HEK293 (cell line): ENCODE measurements around the gene R3HDM2.

ENCODE experiments used
- CTCF ChIA-PET: fragments of 350-600 bp; formaldehyde crosslinking; extraction: SDS; loops from one replicate; lab custom pipeline; 2021; ENCODE audit warnings: antibody characterized with exemption; lab: Yijun Ruan, JAX
- POLR2A ChIA-PET: fragments of 300-600 bp; formaldehyde crosslinking; extraction: SDS; loops from one replicate; lab custom pipeline; 2020; ENCODE audit warnings: antibody characterized with exemption, inconsistent platforms; lab: Yijun Ruan, JAX
- H3K27ac ChIP-seq: fragments of 200-500 bp; sonication (Bioruptor generic); 2 replicates; pipeline ENCODE4 v1.5.1; 2014; ENCODE audit warnings: low read depth, low read length, control low read depth, inconsistent platforms; ENCODE audit errors: extremely low read depth
- H3K36me3 ChIP-seq, 2 experiments: fragments of 200-500 bp in 1 of 2; sonication (Bioruptor generic) in 1 of 2; 1 replicate in 1 of 2; 2 replicates in 1 of 2; pipeline ENCODE4 v1.5.1; 2014 to 2017; ENCODE audit warnings: inconsistent platforms in 2 of 2, low read length in 2 of 2; ENCODE audit not compliant: control insufficient read depth in 2 of 2, insufficient read depth in 1 of 2
- H3K4me1 ChIP-seq: fragments of 200-500 bp; sonication (Bioruptor generic); 2 replicates; pipeline ENCODE4 v1.5.1; 2014; ENCODE audit warnings: mild to moderate bottlenecking, low read length, inconsistent platforms; ENCODE audit not compliant: control insufficient read depth, insufficient read depth
- H3K4me3 ChIP-seq: 2 replicates; pipeline ENCODE4 v1.5.1; 2011; ENCODE audit warnings: low read depth, mild to moderate bottlenecking, control low read depth, low read length, moderate library complexity
- H3K9me3 ChIP-seq: fragments of 200-500 bp; sonication (Bioruptor generic); 2 replicates; pipeline ENCODE4 v1.5.1; 2014; ENCODE audit warnings: low read depth, low read length, inconsistent platforms; ENCODE audit not compliant: control insufficient read depth, insufficient read depth
- EGR2 ChIP-seq: fragments of 450-650 bp; formaldehyde crosslinking; IDR thresholded peaks from 2 replicates; pipeline ENCODE4 v1.5.1; 2016; ENCODE audit warnings: low read depth, missing biosample characterization, missing genetic modification characterization
- GLI4 ChIP-seq: fragments of 450-650 bp; formaldehyde crosslinking; IDR thresholded peaks from 2 replicates; pipeline ENCODE4 v1.5.1; 2016; ENCODE audit warnings: missing biosample characterization, missing genetic modification characterization
- MZF1 ChIP-seq: fragments of 450-650 bp; formaldehyde crosslinking; IDR thresholded peaks from 2 replicates; pipeline ENCODE4 v1.5.1; 2017; ENCODE audit warnings: missing biosample characterization, missing genetic modification characterization, borderline replicate concordance
- REPIN1 ChIP-seq: fragments of 450-650 bp; formaldehyde crosslinking; IDR thresholded peaks from 2 replicates; pipeline ENCODE4 v1.5.1; 2017; ENCODE audit warnings: missing biosample characterization, missing genetic modification characterization, low read depth
- SETDB1 ChIP-seq: IDR thresholded peaks from one replicate; pipeline ENCODE4 v1.6.1; 2017; ENCODE audit warnings: mild to moderate bottlenecking, low read length, moderate library complexity, mixed read lengths; ENCODE audit not compliant: insufficient read length
- ZFHX2 ChIP-seq: fragments of 450-650 bp; formaldehyde crosslinking; conservative IDR thresholded peaks from 2 replicates; pipeline ENCODE4 v1.5.1; 2016; ENCODE audit warnings: missing biosample characterization, missing genetic modification characterization
- ZFP41 ChIP-seq: fragments of 450-650 bp; formaldehyde crosslinking; IDR thresholded peaks from 2 replicates; pipeline ENCODE4 v1.5.1; 2016; ENCODE audit warnings: missing biosample characterization, missing genetic modification characterization, borderline replicate concordance
- ZNF121 ChIP-seq: fragments of 450-650 bp; formaldehyde crosslinking; IDR thresholded peaks from 2 replicates; pipeline ENCODE4 v1.5.1; 2016; ENCODE audit warnings: missing biosample characterization, missing genetic modification characterization
- ZNF138 ChIP-seq: fragments of 450-650 bp; formaldehyde crosslinking; IDR thresholded peaks from 2 replicates; pipeline ENCODE4 v1.5.1; 2016; ENCODE audit warnings: missing biosample characterization, missing genetic modification characterization, borderline replicate concordance
- ZNF214 ChIP-seq: fragments of 450-650 bp; formaldehyde crosslinking; IDR thresholded peaks from 2 replicates; pipeline ENCODE4 v1.5.1; 2017; ENCODE audit warnings: missing biosample characterization, mild to moderate bottlenecking, missing genetic modification characterization, borderline replicate concordance
- ZNF23 ChIP-seq: fragments of 450-650 bp; formaldehyde crosslinking; IDR thresholded peaks from 2 replicates; pipeline ENCODE4 v1.5.1; 2016; ENCODE audit warnings: missing biosample characterization, missing genetic modification characterization, borderline replicate concordance
- ZNF366 ChIP-seq: fragments of 450-650 bp; formaldehyde crosslinking; conservative IDR thresholded peaks from 2 replicates; pipeline ENCODE4 v1.5.1; 2016; ENCODE audit warnings: missing biosample characterization, missing genetic modification characterization
- ZNF37A ChIP-seq: fragments of 450-650 bp; IDR thresholded peaks from 2 replicates; pipeline ENCODE4 v1.5.1; 2018; ENCODE audit warnings: missing biosample characterization, missing genetic modification characterization
- ZNF398 ChIP-seq: fragments of 450-650 bp; formaldehyde crosslinking; IDR thresholded peaks from 2 replicates; pipeline ENCODE4 v1.5.1; 2017; ENCODE audit warnings: missing biosample characterization, missing genetic modification characterization
- ZNF423 ChIP-seq: fragments of 450-650 bp; formaldehyde crosslinking; IDR thresholded peaks from 2 replicates; pipeline ENCODE4 v1.5.1; 2016; ENCODE audit warnings: missing biosample characterization, missing genetic modification characterization
- ZNF621 ChIP-seq: fragments of 450-650 bp; formaldehyde crosslinking; IDR thresholded peaks from 2 replicates; pipeline ENCODE4 v1.5.1; 2017; ENCODE audit warnings: missing biosample characterization, missing genetic modification characterization
- ZNF654 ChIP-seq: fragments of 450-650 bp; formaldehyde crosslinking; IDR thresholded peaks from 2 replicates; pipeline ENCODE4 v1.5.1; 2016; ENCODE audit warnings: low read depth, missing biosample characterization, missing genetic modification characterization
- ZNF658 ChIP-seq: fragments of 450-650 bp; formaldehyde crosslinking; IDR thresholded peaks from 2 replicates; pipeline ENCODE4; 2016; ENCODE audit warnings: missing biosample characterization, missing genetic modification characterization
- ZNF664 ChIP-seq: fragments of 450-650 bp; formaldehyde crosslinking; IDR thresholded peaks from 2 replicates; pipeline ENCODE4 v1.5.1; 2016; ENCODE audit warnings: missing biosample characterization, missing genetic modification characterization
- ZNF670 ChIP-seq: fragments of 450-650 bp; formaldehyde crosslinking; IDR thresholded peaks from 2 replicates; pipeline ENCODE4 v1.5.1; 2016; ENCODE audit warnings: missing biosample characterization, missing genetic modification characterization, low read depth
- ZNF777 ChIP-seq: fragments of 450-650 bp; formaldehyde crosslinking; IDR thresholded peaks from 2 replicates; pipeline ENCODE4 v1.5.1; 2017; ENCODE audit warnings: missing biosample characterization, missing genetic modification characterization, borderline replicate concordance

Gene R3HDM2

GRCh38 chr12:57420482-57420881 is 10.4 kb downstream of the R3HDM2 start:
- H3K9me3 ChIP-seq = no peaks in the 10 kb centered on the region
- POLR2A ChIA-PET = no interaction called here
- no peak for TF ChIP-seq ZNF621 (tag by site-specific recombination)
- TF ChIP-seq ZNF423 (tag by site-specific recombination) = no peak
- TF ChIP-seq ZFP41 (tag by site-specific recombination) = no peak
- no peak for TF ChIP-seq ZNF37A (tag by site-specific recombination)
- TF ChIP-seq SETDB1 = no peak
- H3K36me3 ChIP-seq = peaks cover 7 to 35% of the 10 kb centered on the region in 2 experiments; a peak in 2 of 3 replicates
- CTCF ChIA-PET = interaction anchor here (1.4 kb wide), 1 partner anchor 10 kb away, joined by 4 read pairs; no protein-coding TSS in a partner anchor
- no peak overlapping the region for H3K4me3 ChIP-seq
- H3K27ac ChIP-seq = no peak overlapping the region
- peaks cover 3% of the 10 kb centered on the region; the same call in 1 of the 2 replicates for H3K4me1 ChIP-seq

- peak; percentile 41; the same call in 1 of the 2 replicates for TF ChIP-seq EGR2
- TF ChIP-seq ZNF654 (tag by site-specific recombination) = no peak
- no peak for TF ChIP-seq GLI4 (tag by site-specific recombination)
- no peak for TF ChIP-seq ZNF121
- no peak for TF ChIP-seq ZNF777 (tag by site-specific recombination)
- TF ChIP-seq ZNF398 = no peak
- no peak for TF ChIP-seq ZNF214 (tag by site-specific recombination)
- no peak for TF ChIP-seq MZF1 (tag by site-specific recombination)
- TF ChIP-seq ZNF664 (tag by site-specific recombination) = no peak
- TF ChIP-seq ZNF23 = no peak
- no peak for TF ChIP-seq ZNF138
- TF ChIP-seq ZNF658 (tag by site-specific recombination) = no peak
- TF ChIP-seq ZFHX2 (tag by site-specific recombination) = peak; percentile 61
- no peak for TF ChIP-seq ZNF670 (tag by site-specific recombination)
- ChIA-PET POLR2A (no interaction called here), CTCF (no interaction called here)
- Histone ChIP-seq H3K4me3 (no peak overlapping the region), H3K27ac (no peak overlapping the region), H3K4me1 (peaks cover 3% of the 10 kb centered on the region; the same call in 1 of the 2 replicates), H3K9me3 (no peaks in the 10 kb centered on the region), H3K36me3 (peaks cover 6 to 32% of the 10 kb centered on the region in 2 experiments; a peak in 2 of 3 replicates)
These were observed 11.3 kb downstream of the R3HDM2 start for GRCh38 chr12:57419495-57419894.

GRCh38 chr12:57418255-57418654 is 12.6 kb downstream of the R3HDM2 start:
- Histone ChIP-seq H3K9me3 (no peaks in the 10 kb centered on the region), H3K4me1 (peaks cover 3% of the 10 kb centered on the region; the same call in 1 of the 2 replicates), H3K36me3 (peaks cover 6 to 24% of the 10 kb centered on the region in 2 experiments; a peak in 2 of 3 replicates), H3K27ac (no peak overlapping the region)
- ChIA-PET CTCF (interaction anchor here (0.6 to 0.9 kb wide), 4 partner anchors 19 to 111 kb away, joined by 3 to 4 read pairs (median 3); no protein-coding TSS in a partner anchor), POLR2A (no interaction called here)
- TF ChIP-seq REPIN1 (no peak), ZNF366 (tag by site-specific recombination) (0 out of 2 replicates have a peak, but pooled peaks have one; percentile 23)
- TF ChIP-seq, all 188 proteins: peak for 1
- no peak overlapping the region for H3K4me3 ChIP-seq
